ENCODE data around the gene EFCAB6.

- TF ChIP-seq TAF1 (IDR thresholded peaks at IDR 0.05; ENCODE audit: low read depth): no peak
- TF ChIP-seq EGR1 (IDR thresholded peaks at IDR 0.05): no peak
- TF ChIP-seq ZBTB7A (IDR thresholded peaks at IDR 0.05; ENCODE audit: low read depth): no peak
- TF ChIP-seq MAX (IDR thresholded peaks at IDR 0.05): no peak
- no peak for TF ChIP-seq EP300 (IDR thresholded peaks at IDR 0.05; ENCODE audit: borderline replicate concordance)
- TF ChIP-seq YY1 (IDR thresholded peaks at IDR 0.05; ENCODE audit: low read depth): no peak
- TF ChIP-seq REST (IDR thresholded peaks at IDR 0.05; ENCODE audit: low read depth): no peak
- no peak for TF ChIP-seq FOXM1 (IDR thresholded peaks at IDR 0.05; ENCODE audit: borderline replicate concordance, low read depth)
Observed at GRCh38 chr22:43670513-43670912, 141.6 kb downstream of the EFCAB6 start.

All from Ishikawa (cell line).